ENCODE results near the gene CDC42EP4. TPM values are rescaled to one million over a fixed set of nuclear protein-coding genes. Genes with fewer than 3 reads are reported as not detected.

The CDC42EP4 gene, protein sequence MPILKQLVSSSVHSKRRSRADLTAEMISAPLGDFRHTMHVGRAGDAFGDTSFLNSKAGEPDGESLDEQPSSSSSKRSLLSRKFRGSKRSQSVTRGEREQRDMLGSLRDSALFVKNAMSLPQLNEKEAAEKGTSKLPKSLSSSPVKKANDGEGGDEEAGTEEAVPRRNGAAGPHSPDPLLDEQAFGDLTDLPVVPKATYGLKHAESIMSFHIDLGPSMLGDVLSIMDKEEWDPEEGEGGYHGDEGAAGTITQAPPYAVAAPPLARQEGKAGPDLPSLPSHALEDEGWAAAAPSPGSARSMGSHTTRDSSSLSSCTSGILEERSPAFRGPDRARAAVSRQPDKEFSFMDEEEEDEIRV
- total RNA-seq (10 to 100 TPM; 31.9 to 69.6 (median 50.1) TPM), polyA plus RNA-seq (10 to 100 TPM in 2 of 3 donors, 1 to 10 TPM in 1; 7.9 to 14.0 (median 13.9) TPM)
- long read RNA-seq, donor 1, transcript CDC42EP4-201 (2 exons, 3,272 nt) = major isoform, 9 of 11 reads
- long read RNA-seq, donor 1, partial matches to known transcripts = 0 of 11 reads
- long read RNA-seq, donor 1, other reads (novel, unspliced or antisense) = 0 of 11 reads
- long read RNA-seq, donor 2, transcript CDC42EP4-201 (2 exons, 3,272 nt) = major isoform, 9 of 13 reads
- long read RNA-seq, donor 2, partial matches to known transcripts = 0 of 13 reads
- long read RNA-seq, donor 2, other reads (novel, unspliced or antisense) = 0 of 13 reads

DNA sequence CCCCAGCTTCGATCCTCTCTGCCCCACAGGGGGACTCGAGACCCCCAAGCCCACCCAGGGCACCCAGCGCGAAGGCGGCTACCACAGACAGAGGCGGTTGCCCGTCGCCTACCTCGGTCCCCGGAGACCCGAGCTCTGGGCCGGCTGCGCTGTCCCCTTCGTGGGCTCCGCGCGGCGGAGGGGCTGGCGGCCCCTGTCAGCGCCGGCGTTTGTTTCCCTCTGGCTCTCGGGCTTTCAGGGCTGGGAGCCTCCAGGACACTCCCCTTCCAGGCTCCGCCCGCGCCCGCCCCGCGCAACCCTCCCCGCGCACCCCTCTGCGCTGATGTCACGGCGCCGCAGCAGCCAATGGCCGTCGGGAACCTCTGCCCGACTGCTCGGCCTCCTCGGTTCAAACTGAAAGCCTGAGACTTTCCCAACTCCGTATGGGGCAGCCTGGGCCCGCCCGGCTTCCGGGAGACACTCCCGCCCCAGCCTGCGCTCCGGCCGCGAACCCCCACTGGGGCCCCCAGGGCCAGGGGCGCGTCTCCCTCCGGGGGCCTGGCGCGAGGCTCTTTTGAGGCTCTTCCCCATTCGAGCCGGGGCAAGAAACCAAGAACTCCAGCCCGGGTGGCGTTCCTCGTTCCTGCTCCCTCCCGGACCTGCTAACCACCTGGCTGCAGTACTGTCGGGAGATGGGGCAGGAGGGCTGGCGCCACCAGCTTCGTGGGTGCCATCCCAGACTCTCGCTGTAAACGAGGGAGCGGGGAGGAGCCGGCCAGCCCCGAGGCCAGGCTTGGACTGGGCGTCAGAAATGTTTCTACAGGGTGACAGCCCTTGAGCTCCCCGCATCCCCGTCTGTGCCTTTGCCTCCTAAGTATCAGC is at the start of gene CDC42EP4:
Gene CDC42EP4, minus strand, starts transcription at position 221 of the 861 bp plus-strand sequence. CDS start 25,501 bp downstream, outside the sequence.
- H3K4me3 ChIP-seq = peak within 1 kb of the TSS; percentile 72 to 97 (median 87)
- TF ChIP-seq POLR2A (IDR thresholded peaks at IDR 0.05) = peak in 1 of 3 donors; percentile 92
- peak; percentile 89 to 96 (median 96) for TF ChIP-seq POLR2AphosphoS5 (IDR thresholded peaks at IDR 0.05)
- TF ChIP-seq, protein P1, sequence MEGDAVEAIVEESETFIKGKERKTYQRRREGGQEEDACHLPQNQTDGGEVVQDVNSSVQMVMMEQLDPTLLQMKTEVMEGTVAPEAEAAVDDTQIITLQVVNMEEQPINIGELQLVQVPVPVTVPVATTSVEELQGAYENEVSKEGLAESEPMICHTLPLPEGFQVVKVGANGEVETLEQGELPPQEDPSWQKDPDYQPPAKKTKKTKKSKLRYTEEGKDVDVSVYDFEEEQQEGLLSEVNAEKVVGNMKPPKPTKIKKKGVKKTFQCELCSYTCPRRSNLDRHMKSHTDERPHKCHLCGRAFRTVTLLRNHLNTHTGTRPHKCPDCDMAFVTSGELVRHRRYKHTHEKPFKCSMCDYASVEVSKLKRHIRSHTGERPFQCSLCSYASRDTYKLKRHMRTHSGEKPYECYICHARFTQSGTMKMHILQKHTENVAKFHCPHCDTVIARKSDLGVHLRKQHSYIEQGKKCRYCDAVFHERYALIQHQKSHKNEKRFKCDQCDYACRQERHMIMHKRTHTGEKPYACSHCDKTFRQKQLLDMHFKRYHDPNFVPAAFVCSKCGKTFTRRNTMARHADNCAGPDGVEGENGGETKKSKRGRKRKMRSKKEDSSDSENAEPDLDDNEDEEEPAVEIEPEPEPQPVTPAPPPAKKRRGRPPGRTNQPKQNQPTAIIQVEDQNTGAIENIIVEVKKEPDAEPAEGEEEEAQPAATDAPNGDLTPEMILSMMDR (IDR thresholded peaks at IDR 0.05 in 8 of 11, conservative IDR thresholded peaks at IDR 0.05 in 3 of 11) = no peak
- peaks cover 8 to 61% (median 36%) of the 10 kb centered on the region in 6 donors for H3K4me1 ChIP-seq
- peaks cover 0 to 11% (median 0%) of the 10 kb centered on the region in 7 donors for H3K27me3 ChIP-seq (replicated peaks in 1 of 7)
- H3K36me3 ChIP-seq = no peaks in the 10 kb centered on the region
- intact Hi-C loops (cut with DNase I; ENCODE audit: low total_unique reads) = no loop called here
- peak; percentile 96 for DNase-seq
- WGBS, 5 donors = 2 to 5% (median 3%) methylated on average over 32 to 71 of the region's 71 CpGs
- H3K9me3 ChIP-seq = no peaks in the 10 kb centered on the region
- peak within 1 kb of the TSS; percentile 77 to 95 (median 91) for H3K27ac ChIP-seq

DNA sequence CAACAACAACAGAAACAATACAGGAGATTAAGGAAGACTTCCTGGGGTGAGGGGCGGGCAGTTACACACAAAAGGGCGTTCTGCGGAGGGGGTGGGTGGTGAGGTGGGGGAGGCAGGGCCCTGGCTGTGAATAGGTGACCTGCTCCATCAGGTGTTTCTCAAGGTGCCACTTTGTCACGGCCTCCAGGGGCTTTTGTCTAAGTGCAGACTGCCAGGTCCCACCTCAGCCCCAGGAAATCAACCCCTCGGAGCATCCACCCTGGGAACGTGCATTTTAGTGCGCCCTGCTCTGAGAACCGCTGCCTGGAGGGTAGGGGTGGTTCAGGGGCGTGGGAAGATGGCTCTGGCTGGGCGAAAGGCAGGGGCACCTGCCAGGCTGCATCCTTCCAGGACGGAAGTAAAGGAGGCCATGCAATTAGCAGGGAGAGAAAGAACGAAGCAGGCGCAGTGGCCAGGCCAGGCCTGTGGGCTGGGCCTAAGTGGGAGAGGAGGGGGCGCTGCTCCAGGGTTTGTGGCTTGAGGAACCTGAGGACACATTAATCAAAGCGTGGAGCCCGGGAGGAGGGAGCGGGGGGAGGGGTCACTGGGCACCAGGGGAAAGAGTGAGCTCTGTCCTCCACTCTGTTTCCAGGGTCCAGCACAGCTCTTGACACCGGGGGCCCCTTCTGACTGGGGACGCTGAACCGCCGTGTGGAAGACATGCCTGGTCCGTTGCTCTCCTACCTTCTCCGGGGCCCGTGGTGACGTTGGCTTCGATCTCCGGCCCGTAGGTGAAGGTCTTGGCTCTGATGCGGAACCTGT is 49.4 kb upstream of the CDC42EP4 start:
- H3K27ac ChIP-seq = no peak overlapping the region
- no peaks in the 10 kb centered on the region for H3K9me3 ChIP-seq
- H3K4me3 ChIP-seq = no peak overlapping the region
- 73 to 86% (median 79%) methylated on average over 18 to 29 of the region's 29 CpGs for WGBS, 5 donors
- H3K27me3 ChIP-seq (replicated peaks in 1 of 7) = no peaks in the 10 kb centered on the region
- intact Hi-C loops (cut with DNase I; ENCODE audit: low total_unique reads) = no loop called here
- no peak for TF ChIP-seq POLR2AphosphoS5 (IDR thresholded peaks at IDR 0.05)
- no peak for TF ChIP-seq POLR2A (IDR thresholded peaks at IDR 0.05)
- TF ChIP-seq, protein P1 (IDR thresholded peaks at IDR 0.05 in 8 of 11, conservative IDR thresholded peaks at IDR 0.05 in 3 of 11) = no peak
- H3K4me1 ChIP-seq = peaks cover under 1 to 23% (median 11%) of the 10 kb centered on the region in 6 donors
- H3K36me3 ChIP-seq = no peaks in the 10 kb centered on the region
- DNase-seq = no peak

DNA sequence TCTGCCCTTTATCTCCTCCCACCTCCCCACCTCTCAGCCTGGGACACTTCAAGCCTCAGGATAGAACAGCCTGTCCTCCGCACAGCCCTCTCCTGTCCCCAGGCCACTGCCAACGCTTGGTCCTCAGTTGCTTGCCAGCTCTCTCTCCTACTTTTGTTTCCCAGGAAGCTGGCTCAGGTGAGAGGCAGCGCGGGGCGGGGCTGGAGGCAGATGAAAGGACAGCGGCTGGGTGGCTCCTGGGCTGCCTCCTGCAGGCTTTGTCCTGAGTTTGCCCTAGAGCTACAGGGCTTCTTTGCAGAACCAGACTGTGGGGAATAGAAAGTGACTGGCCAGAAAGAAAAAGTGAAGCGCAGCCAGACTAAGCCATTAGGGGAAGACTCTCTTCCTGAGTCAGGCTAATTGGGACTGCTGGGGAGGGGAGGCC is 48.2 kb upstream of the CDC42EP4 start:
- Histone ChIP-seq H3K4me1 (peaks cover 0 to 11% (median 2%) of the 10 kb centered on the region in 6 donors), H3K9me3 (no peaks in the 10 kb centered on the region), H3K4me3 (no peak overlapping the region), H3K36me3 (no peaks in the 10 kb centered on the region), H3K27ac (peak overlapping the region in 1 of 8 donors; percentile 3), H3K27me3 (replicated peaks in 1 of 7) (no peaks in the 10 kb centered on the region)
- intact Hi-C loops (cut with DNase I; ENCODE audit: low total_unique reads) = no loop called here
- TF ChIP-seq POLR2A (IDR thresholded peaks at IDR 0.05) (no peak), POLR2AphosphoS5 (IDR thresholded peaks at IDR 0.05) (no peak)
- TF ChIP-seq, protein P1 (IDR thresholded peaks at IDR 0.05 in 8 of 11, conservative IDR thresholded peaks at IDR 0.05 in 3 of 11) = no peak
- WGBS, 5 donors = 77 to 93% (median 86%) methylated on average over 7 of the region's 7 CpGs
- DNase-seq = no peak
